Measurements from ENCODE around the gene TUT7. TPM values are rescaled to one million over a fixed set of nuclear protein-coding genes. Genes with fewer than 3 reads are reported as not detected.
"Not testable (repeated sequence)": the region's sequence is repeated elsewhere in the genome, so short reads cannot be mapped to it uniquely, and the experiment has no call there.

The TUT7 gene
- total RNA-seq, 1 experiment from 2014 or later = 12.5 TPM

GRCh38 chr9:86300701-86301100 is 53.5 kb downstream of the TUT7 start:
- POLR2A ChIA-PET = no interaction called here
- DNase-seq (ENCODE audit: low read depth, low spot score) (no peak), ATAC-seq (no peak)
- CTCF ChIA-PET = no interaction called here
- in situ Hi-C loops (cut with HindIII; ENCODE audit: low pct_unique_long_range_greater_than_20kb, low sequenced_read_pairs) = no loop called here
- Histone ChIP-seq H3K4me3 (ENCODE audit: low read depth in 2 of 2, low read length in 2 of 2) (no peak overlapping the region), H3K27me3 (ENCODE audit: control insufficient read depth, insufficient read depth, low read length) (no peaks in the 10 kb centered on the region), H3K9me3 (ENCODE audit: control insufficient read depth, insufficient read depth, low read depth, low read length) (no peaks in the 10 kb centered on the region), H3K27ac (ENCODE audit: low read length) (no peak overlapping the region), H3K4me1 (ENCODE audit: control insufficient read depth, insufficient read depth, low read length) (no peaks in the 10 kb centered on the region), H3K36me3 (ENCODE audit: control insufficient read depth, insufficient read depth, low read length) (peaks cover 23% of the 10 kb centered on the region)
- no peak for TF ChIP-seq REST (IDR thresholded peaks at IDR 0.05; ENCODE audit: insufficient read depth in 1 of 2, low read depth in 2 of 2, low read length in 1 of 2)
- TF ChIP-seq, protein P1, sequence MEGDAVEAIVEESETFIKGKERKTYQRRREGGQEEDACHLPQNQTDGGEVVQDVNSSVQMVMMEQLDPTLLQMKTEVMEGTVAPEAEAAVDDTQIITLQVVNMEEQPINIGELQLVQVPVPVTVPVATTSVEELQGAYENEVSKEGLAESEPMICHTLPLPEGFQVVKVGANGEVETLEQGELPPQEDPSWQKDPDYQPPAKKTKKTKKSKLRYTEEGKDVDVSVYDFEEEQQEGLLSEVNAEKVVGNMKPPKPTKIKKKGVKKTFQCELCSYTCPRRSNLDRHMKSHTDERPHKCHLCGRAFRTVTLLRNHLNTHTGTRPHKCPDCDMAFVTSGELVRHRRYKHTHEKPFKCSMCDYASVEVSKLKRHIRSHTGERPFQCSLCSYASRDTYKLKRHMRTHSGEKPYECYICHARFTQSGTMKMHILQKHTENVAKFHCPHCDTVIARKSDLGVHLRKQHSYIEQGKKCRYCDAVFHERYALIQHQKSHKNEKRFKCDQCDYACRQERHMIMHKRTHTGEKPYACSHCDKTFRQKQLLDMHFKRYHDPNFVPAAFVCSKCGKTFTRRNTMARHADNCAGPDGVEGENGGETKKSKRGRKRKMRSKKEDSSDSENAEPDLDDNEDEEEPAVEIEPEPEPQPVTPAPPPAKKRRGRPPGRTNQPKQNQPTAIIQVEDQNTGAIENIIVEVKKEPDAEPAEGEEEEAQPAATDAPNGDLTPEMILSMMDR (IDR thresholded peaks at IDR 0.05) = no peak
- no peak for TF ChIP-seq POLR2AphosphoS5 (IDR thresholded peaks at IDR 0.05; ENCODE audit: low read depth, low read length)
- TF ChIP-seq TCF7L2 (IDR thresholded peaks at IDR 0.05; ENCODE audit: low read depth, low read length) = no peak
- no peak for TF ChIP-seq SIN3A (IDR thresholded peaks at IDR 0.05; ENCODE audit: borderline replicate concordance, insufficient read depth, low read depth, low read length)
- intact Hi-C loops (cut with micrococcal nuclease; ENCODE audit: unreplicated experiment) = no loop called here
- BruUV-seq (replicated peaks) = no TSS peak

GRCh38 chr9:86298873-86299272 is 55.3 kb downstream of the TUT7 start:
- ATAC-seq (no peak), DNase-seq (ENCODE audit: low read depth, low spot score) (no peak)
- CTCF ChIA-PET = no interaction called here
- Histone ChIP-seq H3K4me1 (ENCODE audit: control insufficient read depth, insufficient read depth, low read length) (no peaks in the 10 kb centered on the region), H3K36me3 (ENCODE audit: control insufficient read depth, insufficient read depth, low read length) (peaks cover 20% of the 10 kb centered on the region), H3K9me3 (ENCODE audit: control insufficient read depth, insufficient read depth, low read depth, low read length) (no peaks in the 10 kb centered on the region), H3K27ac (ENCODE audit: low read length) (no peak overlapping the region), H3K27me3 (ENCODE audit: control insufficient read depth, insufficient read depth, low read length) (no peaks in the 10 kb centered on the region), H3K4me3 (ENCODE audit: low read depth in 2 of 2, low read length in 2 of 2) (no peak overlapping the region)
- no TSS peak for BruUV-seq (replicated peaks)
- TF ChIP-seq, protein P1 (IDR thresholded peaks at IDR 0.05) = no peak
- TF ChIP-seq REST (IDR thresholded peaks at IDR 0.05; ENCODE audit: insufficient read depth in 1 of 2, low read depth in 2 of 2, low read length in 1 of 2) = no peak
- no peak for TF ChIP-seq POLR2AphosphoS5 (IDR thresholded peaks at IDR 0.05; ENCODE audit: low read depth, low read length)
- no peak for TF ChIP-seq TCF7L2 (IDR thresholded peaks at IDR 0.05; ENCODE audit: low read depth, low read length)
- no peak for TF ChIP-seq SIN3A (IDR thresholded peaks at IDR 0.05; ENCODE audit: borderline replicate concordance, insufficient read depth, low read depth, low read length)
- in situ Hi-C loops (cut with HindIII; ENCODE audit: low pct_unique_long_range_greater_than_20kb, low sequenced_read_pairs) (no loop called here), intact Hi-C loops (cut with micrococcal nuclease; ENCODE audit: unreplicated experiment) (no loop called here)
- POLR2A ChIA-PET = no interaction called here

DNA sequence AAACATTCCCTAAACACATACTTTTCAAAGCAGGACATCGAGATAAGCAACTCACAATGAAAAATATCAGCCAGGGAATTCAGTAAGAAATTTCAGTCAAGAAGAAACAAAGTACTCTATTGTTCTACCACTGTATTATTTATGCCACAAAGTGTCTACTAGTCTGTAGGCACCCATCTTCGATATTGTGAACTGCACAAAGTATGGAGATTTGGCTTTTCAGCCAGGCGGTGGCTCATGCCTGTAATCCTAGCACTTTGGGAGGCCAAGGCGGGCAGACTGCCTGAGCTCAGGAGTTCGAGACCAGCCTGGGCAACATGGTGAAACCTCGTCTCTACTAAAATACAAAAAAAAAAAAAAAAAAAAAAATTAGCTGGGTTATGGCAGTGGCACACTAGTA is 63.9 kb downstream of the TUT7 start:
- H3K27me3 ChIP-seq (ENCODE audit: control insufficient read depth, insufficient read depth, low read length); ATAC-seq; H3K9me3 ChIP-seq (ENCODE audit: control insufficient read depth, insufficient read depth, low read depth, low read length); intact Hi-C loops (cut with micrococcal nuclease; ENCODE audit: unreplicated experiment); BruUV-seq (replicated peaks); H3K27ac ChIP-seq (ENCODE audit: low read length); H3K4me1 ChIP-seq (ENCODE audit: control insufficient read depth, insufficient read depth, low read length); DNase-seq (ENCODE audit: low read depth, low spot score); in situ Hi-C loops (cut with HindIII; ENCODE audit: low pct_unique_long_range_greater_than_20kb, low sequenced_read_pairs); POLR2A ChIA-PET; CTCF ChIA-PET; H3K36me3 ChIP-seq (ENCODE audit: control insufficient read depth, insufficient read depth, low read length); H3K4me3 ChIP-seq (ENCODE audit: low read depth in 2 of 2, low read length in 2 of 2): not testable (repeated sequence)
